NCI-H2196 (cell line): ENCODE data around the gene SYT12.
A peak's percentile ranks its signal among the peaks of the same experiment; 100 is the strongest.
"Not testable (repeated sequence)": the region's sequence is repeated elsewhere in the genome, so short reads cannot be mapped to it uniquely, and the experiment has no call there.

Experiments used
- DNase-seq: peaks from one replicate; lab custom pipeline; 2025; ENCODE audit not compliant: unreplicated experiment; lab: John Stamatoyannopoulos, UW

SYT12 gene

GRCh38 chr11:67022961-67023956, at the start of gene SYT12:
TSS of gene SYT12 (plus strand) at chr11:67023134. CDS start at chr11:67030145, 7,011 bp downstream.
- peak; percentile 15 for DNase-seq

GRCh38 chr11:66973956-66974580, 48.9 kb upstream of the SYT12 start:
- DNase-seq: no peak

GRCh38 chr11:66974724-66975404, 48.1 kb upstream of the SYT12 start, which contains the start of gene C11orf86:
TSS of gene C11orf86 (plus strand) at chr11:66975304. CDS start at chr11:66975363, 59 bp downstream.
- DNase-seq: no peak

- no peak for DNase-seq
These were observed 47.4 kb upstream of the SYT12 start for GRCh38 chr11:66975405-66976027.

GRCh38 chr11:66976028-66976467, 46.9 kb upstream of the SYT12 start:
- no peak for DNase-seq

- DNase-seq: no peak
These were observed 46.0 kb upstream of the SYT12 start for GRCh38 chr11:66976925-66977324.

GRCh38 chr11:66978229-66978628, 44.7 kb upstream of the SYT12 start:
- no peak for DNase-seq

GRCh38 chr11:66978717-66979116, 44.2 kb upstream of the SYT12 start:
- DNase-seq: no peak

- no peak for DNase-seq
These were observed 43.5 kb upstream of the SYT12 start for GRCh38 chr11:66979336-66979980.

GRCh38 chr11:66981976-66982578, 40.9 kb upstream of the SYT12 start:
- DNase-seq: peak; percentile 93

- DNase-seq: no peak
These were observed 39.5 kb upstream of the SYT12 start for GRCh38 chr11:66983275-66983924.

- peak; percentile 17 for DNase-seq
These were observed 37.3 kb upstream of the SYT12 start for GRCh38 chr11:66985508-66986177.

- no peak for DNase-seq
These were observed 36.8 kb upstream of the SYT12 start for GRCh38 chr11:66986178-66986545.

- DNase-seq: no peak
These were observed 35.7 kb upstream of the SYT12 start for GRCh38 chr11:66987158-66987620.

GRCh38 chr11:66987924-66988637, 34.9 kb upstream of the SYT12 start:
- DNase-seq: no peak

GRCh38 chr11:66988741-66989140, 34.2 kb upstream of the SYT12 start:
- not testable (repeated sequence) for DNase-seq

- not testable (repeated sequence) for DNase-seq
These were observed 33.6 kb upstream of the SYT12 start for GRCh38 chr11:66989360-66989759.

- no peak for DNase-seq
These were observed 30.9 kb upstream of the SYT12 start for GRCh38 chr11:66992041-66992440.
